T1000 (cell line): ENCODE results near the gene PIH1D2.
"Not testable (repeated sequence)": the region's sequence is repeated elsewhere in the genome, so short reads cannot be mapped to it uniquely, and the experiment has no call there.

Experiments used
- DNase-seq: peaks from one replicate; lab custom pipeline; 2025; ENCODE audit warnings: mixed read lengths; lab: John Stamatoyannopoulos, UW

The PIH1D2 gene, protein sequence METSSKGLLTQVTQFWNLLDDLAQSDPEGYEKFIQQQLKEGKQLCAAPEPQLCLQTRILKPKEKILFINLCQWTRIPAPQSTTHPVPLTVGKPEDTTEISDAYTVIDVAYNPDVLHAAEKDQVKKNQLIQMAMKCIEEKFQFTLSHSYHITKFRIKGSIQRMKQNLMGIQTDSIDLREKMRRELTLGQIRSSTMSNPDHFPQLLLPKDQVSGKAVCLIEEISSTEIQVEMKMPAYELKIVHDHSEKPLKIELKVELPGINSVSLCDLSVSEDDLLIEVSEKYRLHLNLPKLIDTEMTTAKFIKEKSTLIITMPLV

DNA sequence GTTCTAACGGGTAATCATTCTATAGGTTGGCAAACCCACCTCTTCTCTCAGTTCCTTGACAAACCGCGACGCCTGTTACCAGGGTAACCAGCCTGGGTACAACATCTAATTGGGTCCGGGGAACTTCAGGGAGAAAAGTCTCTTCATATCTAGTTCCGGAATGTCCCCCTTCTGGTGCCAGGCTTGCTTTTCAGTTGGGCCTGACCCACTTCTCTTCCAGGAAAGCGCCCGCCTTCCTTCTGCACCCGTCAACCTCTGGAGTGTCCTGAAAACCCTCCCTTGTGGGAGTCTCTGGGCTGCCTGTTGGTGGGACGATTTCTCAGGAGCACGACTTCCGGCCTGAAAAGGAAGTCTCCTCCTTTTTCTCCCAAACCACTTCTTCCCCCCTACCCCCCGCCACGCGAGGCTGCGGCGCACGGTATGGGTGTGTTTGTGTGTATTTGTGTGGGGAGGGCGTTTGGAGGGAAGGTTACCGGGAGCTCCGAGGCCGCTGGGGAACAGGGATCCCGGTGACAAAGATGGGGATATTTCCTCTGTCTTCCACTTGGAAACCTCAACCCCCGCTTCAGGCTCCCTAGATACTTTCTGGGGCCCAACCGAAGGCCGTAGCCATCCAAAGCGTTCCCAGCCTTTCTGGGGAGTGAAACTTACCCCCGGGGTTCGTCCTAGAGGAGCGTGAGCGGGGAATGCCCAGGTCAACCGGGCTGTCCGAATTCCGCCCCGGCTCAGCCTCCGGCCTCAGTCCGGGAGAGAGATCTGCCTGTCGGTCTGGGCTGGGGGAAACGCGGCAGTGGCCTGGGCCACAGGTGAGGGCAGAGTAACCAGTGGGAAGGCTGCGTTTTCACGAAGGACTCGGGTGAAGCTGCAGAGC lies at the start of gene PIH1D2, which contains the start of gene NKAPD1:
TSS of gene PIH1D2 (minus strand) at position 77 of the 871 bp plus-strand sequence. CDS start 843 bp downstream, outside the sequence.
TSS of gene NKAPD1 (plus strand) at position 359 of the 871 bp plus-strand sequence. CDS start 1,276 bp downstream, outside the sequence.
- peak; percentile 66 for DNase-seq

DNA sequence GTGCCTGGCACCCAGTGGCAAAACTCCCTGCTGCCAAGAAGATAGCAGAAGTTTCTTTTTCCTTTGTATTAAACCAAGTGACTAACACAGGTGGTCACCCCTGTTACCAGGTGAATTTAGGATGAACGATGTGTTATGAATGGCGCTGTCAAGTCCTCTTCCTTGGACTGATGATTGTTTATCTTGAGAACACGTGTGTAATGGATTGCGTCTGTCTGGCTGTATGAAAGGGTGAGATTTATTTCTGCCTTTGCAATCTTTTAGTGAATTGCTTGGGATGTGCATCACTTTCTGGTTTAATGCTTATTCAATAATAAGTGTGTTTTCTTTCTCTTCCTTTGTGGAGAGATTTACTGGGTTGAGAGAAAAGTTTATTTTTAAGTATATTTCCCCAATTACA lies 49.3 kb upstream of the PIH1D2 start:
- DNase-seq, result no peak

DNA sequence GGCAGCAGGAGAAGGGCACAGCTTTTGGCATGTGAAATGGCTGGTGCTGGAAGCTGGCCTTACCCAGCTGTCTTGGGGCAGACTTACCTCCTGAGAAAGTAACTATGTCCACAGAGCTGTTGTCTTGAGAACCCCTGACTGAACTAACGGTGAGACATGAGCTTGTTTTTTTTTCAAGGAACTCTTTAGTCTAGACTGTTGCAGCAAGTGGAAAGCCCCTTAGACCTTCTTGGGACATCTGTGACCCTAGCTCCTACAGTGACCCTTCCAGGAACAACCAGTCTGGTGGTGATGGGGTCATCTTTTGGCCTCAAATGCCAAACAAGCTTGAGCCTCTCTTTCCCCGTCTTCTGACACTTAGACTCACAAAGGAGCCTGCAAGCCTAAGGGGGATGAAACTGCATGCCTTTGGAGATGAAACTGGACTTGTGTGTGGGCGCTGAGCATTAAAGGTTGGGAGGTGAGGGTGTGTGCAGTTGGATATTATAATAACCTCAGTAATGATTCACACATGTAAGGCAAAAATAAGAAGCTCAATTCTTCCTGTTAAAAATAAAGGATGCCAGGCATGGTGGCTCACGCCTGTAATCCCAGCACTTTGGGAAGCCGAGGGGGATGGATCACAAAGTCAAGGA lies 48.3 kb upstream of the PIH1D2 start:
- DNase-seq, result no peak

DNA sequence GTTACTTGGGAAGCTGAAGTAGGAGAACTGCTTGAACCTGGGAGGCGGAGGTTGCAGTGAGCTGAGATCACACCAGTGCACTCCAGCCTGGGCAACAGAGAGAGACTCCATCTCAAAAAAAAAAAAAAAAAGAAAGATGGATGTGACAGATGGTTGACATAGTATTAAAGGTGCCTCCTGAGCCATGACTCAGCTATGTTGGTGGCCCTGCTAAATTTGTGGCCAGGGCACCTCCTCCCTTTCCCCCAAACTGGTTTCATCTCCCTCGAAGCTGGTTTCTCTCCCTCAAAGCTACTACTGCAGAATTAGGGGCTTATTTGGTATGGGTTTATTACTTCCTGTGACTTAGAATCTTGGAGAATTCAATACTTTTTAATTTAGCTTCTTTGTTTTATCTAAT lies 44.4 kb upstream of the PIH1D2 start:
- DNase-seq, result no peak

DNA sequence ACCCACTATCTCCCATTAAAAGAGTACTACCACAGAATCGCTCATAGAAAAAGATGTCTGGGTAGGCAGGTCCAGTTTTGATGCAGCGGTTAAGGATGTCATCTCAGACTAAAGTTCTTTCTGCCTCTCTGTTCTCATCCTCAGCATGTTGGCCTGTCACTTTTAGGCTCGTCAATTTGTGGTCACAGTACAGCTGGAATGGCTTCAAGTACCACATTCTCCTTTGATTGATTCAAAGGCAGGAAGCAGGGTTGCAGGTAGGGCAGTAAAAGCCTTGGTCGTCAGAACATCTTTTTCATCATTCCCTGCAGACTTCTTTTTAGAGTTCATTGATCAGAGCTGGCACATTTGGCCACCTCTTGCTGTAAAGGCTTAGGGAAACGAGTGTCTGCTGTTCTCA lies 41.6 kb upstream of the PIH1D2 start:
- no peak for DNase-seq

DNA sequence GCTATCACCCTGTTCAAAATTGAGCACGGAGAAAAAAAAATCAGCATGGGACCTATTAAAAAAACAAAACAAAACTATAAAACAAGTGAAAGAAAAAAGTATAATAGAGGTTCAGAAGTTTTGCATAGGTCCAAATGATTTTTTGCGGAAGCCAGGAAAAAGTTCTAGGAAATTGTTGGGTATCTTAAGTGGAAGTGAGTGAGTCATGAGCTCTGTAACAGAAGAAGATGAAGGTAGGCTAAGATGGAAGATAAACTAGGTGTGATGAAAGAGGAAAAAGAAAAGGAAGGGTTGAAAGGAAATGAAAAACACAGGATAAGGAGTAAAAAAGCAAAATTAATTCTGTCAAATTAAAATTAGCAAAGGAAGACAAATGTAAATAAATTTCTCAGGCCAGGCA lies 40.6 kb upstream of the PIH1D2 start:
- DNase-seq, result no peak

DNA sequence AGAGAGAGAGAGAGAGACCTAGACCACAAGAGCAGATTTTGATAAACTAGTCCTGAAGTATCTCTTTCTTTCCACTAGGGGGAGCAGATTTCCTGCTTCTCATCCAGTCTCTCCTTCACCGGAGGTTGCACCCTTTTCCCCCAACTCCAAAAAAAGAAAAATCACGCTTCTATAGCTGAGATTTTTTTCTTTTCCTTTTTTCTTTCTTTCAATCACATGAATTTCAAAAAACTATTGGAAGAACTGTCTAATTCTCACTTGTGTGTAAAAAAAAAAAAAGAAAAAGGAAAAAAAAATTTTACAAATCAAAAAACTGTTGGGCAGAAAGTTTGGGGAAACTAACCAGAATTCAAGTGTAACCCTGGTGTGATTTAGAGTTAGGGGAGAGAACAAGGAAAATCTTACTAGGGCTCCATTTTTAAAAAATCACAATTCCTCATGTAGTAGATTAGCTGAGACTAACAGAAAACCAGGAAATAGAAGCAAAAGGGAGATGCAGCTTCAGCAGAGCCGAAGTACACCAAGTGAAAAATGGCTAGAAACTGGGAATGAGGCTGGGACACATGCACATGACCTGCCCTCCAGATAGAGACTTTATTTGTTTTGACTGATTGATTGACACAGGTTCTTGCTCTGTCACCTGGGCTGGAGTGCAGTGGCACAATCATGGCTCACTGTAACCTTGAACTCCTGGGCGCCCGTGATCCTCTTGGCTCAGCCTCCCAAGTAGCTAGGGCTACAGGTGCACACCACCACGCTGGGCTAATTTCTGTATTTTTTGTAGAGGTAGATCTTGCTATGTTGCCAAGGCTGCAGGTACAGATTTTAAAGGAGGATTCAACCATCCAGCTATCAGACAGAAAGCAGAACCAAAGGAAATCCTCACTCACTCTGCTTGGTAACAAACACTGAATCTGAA lies 40.0 kb upstream of the PIH1D2 start:
- no peak for DNase-seq

DNA sequence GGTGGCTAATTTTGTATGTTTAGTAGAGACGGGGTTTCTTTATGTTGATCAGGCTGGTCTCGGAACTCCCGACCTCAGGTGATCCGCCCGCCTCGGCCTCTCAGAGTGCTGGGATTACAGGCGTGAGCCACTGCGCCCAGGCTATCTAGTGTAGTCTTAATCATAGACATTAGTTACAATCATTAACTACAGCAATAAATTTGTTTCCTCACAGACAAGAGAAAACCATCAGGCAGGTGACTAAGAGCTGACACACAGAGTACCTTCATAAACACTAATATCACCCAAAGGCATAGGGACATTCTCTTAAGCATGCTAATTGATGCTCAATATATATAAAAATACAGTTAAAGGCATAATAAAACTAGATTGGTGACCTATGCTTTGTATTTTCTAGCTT lies 32.3 kb upstream of the PIH1D2 start:
- DNase-seq, result no peak

DNA sequence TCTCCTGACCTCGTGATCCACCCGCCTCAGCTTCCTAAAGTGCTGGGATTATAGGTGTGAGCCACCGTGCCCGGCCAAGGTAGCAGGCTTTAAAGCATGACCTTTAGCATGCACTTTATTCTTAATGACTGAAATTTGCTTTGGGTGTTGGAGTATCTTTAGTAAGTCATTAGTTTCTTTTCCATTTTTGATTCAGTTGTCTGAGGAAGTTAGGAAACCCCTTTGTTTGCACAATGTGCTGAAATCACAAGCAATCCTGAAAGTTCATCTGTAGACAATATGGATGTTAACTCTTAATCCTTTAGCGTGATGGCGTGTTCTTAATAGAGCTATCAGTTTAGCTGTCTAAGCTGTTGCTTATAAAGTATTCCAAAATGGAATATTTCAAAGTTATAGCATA lies 29.6 kb upstream of the PIH1D2 start:
- no peak for DNase-seq

DNA sequence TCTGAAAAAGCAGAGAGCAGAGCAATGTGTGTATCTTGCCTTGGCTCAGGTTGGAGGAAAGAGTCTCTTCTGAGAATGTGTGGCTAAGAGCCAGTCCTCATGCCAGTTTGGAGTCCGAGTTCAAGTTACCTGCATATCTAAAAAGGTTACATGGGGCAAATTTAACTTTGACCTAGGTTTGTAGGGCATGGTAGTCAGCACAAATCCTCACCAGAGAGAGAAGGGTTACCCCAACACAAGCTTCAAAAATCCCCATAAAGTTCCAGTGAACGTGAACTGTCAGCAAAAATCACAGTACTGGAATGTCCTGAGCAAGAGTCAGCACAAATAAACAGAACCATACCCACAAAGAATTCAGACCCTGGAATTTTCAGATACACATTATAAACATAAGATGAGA lies 26.6 kb upstream of the PIH1D2 start:
- DNase-seq, result no peak

DNA sequence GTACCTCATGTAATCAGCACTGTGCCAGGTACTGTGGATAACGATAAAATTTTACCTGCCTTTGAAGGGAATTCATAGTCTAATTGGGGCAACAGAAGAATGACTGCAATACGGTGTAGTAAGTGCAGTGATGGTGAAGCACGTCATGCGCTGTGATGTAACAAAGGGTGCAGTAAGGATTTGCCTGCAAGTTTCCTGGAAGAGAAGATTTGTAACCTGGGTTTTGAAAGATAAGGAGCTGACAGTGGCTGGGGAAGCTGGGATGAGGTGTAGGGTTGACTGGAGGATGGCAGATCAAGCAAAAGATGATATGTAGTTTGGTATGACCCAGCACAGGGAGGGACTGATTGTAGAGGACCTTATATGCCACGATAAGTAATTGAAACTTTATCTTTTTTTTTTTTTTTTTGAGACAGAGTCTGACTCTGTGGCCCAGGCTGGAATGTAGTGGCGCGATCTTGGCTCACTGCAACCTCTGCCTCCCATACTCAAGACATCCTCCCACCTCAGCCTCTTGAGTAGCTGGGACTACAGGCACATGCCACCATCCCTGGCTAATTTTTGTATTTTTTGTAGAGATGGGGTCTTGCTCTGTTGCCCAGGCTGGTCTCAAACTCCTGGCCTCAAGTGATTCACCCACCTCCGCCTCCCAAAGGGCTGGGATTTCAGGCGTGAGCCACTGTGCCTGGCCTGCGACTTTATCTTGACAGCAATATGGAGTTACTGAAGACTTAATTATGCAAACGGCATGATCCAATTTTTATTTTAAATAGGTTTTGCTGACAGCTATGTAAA lies 24.1 kb upstream of the PIH1D2 start:
- no peak for DNase-seq

DNA sequence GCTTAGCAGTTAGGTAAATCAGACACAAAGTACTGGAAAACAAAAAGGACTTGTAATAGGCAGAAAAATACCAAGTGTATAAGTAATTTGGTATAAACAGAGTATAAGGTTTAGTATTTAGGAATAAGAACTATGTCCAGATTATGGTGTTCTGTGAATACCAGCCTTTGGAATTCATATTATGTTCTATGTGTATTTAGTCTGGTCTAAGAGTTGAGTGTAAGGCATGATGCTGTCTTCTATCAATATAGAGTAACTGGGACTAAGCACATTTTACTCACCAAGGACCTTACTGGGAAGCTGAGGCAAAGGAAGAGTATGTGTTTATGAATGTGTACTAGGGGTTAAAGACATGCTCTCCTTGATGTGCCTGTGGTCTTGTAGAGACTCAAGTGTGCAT lies 22.4 kb upstream of the PIH1D2 start:
- DNase-seq, result no peak

DNA sequence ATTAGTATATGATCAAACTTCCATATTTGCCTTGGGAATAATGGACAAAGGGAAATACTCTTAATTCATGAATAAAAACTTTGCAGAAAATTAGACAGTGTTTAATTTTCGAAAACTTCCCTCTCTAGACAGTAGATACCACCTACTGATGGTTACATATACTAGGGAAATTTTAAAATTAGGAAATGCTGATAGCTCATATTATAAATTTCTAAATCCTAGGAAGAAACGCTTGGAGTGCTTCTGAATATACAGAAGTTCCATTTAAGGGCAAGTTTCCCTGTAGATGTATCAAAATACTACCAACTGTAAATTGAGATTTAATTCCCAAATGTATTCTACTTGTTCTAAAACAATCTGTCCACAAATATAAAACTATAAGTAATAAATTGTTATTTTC lies 21.5 kb upstream of the PIH1D2 start:
- not testable (repeated sequence) for DNase-seq

DNA sequence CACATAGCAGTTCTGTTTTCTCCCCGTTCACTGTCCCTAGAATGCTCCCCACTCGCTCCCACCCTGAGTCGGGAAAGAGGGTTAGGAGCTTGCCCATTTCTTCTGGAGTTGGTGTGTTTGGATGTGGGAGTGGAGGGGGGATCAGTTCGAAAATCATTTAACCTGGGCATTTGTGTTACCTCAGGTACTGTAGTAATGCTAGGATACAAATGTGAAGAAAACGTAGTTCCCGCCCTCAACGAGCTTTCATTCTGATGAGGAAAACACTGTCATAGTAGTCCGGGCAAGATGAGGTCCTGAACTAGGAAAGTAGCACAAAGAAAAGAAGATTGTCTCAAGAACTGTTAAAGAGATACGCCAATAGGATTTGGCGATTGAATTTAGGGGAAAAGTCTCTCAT lies 13.4 kb upstream of the PIH1D2 start:
- no peak for DNase-seq

DNA sequence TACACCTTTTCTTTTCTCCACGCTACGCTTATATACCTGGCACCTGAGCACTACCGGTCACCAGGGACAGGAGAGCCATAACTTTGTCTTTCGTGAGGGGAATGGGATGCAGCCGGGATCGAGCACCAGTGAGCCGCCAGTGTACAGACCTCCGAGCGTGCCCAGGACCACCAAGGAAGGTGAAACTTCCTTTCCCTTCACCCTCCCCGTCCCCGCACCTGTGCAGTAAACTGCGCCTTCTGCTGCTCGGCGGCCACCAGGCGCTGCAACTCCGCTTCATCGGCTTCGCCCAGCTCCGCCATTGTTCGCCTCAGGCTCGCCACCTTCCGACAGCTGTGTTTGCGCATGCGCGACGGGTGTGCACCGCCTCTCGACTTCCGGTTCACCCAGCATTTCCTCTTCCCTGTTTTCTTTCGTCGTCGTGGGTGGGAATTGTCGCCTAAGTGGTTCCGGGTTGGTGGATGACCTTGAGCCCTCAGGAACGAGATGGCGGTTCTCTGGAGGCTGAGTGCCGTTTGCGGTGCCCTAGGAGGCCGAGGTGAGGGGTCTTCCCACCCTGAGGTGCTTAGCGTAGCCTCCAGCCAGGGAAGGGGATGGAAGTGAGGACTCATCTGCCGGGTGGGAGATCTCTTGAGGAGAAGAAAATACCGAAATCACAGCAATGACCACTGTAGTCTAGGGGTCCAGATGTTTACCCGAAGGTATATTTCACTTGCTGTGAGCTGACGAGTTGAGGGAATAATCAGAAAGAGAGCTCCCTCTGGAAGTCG lies 12.8 kb upstream of the PIH1D2 start, which contains the start of the genes SDHD and TIMM8B:
TSS of gene SDHD (plus strand) at position 452 of the 770 bp plus-strand sequence. CDS start at position 487, 35 bp downstream.
TSS of gene TIMM8B (minus strand) at position 335 of the 770 bp plus-strand sequence. CDS start at position 302, 33 bp downstream.
- DNase-seq, result peak; percentile 80

DNA sequence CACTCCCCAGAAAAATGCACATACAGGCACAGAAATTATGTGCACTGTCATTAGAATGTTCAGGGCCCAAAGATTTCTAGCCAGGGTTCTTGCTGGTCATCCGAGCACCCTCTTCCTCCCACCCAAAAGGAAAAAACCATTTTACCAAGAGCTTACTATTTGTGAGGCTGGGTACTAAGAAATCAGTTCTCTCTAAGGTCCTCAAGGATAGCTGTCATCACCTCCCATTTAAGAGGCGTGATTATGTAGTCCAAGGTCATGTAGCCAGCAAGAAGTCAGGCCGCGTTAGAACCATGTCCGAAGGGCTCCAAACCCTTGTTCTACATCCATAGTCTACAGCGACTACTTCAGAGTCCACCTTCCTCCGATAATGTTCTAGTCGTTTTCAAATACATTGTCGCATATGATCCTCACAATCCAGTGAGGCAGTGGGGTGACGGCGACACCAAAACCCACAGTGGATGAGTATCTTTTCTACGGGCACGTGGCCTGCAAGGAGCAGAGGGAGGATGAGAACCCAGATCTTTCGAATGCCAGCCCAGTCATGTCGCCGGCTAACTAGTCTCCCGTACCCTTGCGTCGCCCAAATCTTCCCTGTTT lies 12.1 kb upstream of the PIH1D2 start:
- DNase-seq, result no peak

DNA sequence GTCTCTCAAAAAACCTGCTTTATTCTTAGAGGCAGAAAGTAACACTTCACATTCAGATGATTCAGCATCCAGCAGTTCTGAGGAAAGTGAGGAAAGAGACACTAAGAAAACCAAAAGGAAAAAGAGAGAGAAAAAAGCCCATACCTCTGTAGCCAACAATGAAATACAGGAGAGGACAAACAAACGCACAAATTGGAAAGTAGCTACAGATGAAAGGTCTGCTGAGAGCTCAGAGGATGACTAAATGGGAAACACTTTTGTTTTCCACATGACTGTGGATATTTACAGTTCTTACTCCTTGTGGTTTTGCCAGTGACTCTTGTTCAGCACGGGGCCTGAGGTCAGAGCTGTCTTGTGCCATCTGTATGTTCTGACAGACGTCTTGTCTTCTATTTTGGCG lies 8.9 kb upstream of the PIH1D2 start:
- no peak for DNase-seq

DNA sequence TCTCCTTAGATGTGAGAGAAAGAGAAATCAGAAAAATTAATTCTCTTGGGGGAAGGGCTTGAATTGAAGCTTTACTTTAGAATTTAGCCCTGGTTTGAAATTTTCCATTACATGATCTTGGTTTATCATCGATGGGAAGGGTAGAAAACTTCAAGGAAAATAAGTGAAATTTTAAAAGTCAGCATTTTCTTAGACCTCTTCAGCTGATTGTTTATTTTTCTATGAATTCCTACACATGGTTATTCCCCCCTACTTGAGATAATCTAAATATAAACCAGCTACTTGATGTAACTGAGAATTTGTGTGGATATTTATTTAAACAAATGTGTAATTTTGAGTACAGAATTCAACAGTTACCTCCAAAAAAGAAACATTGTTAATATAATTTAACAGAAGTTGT lies 10.9 kb downstream of the PIH1D2 start:
- no peak for DNase-seq

DNA sequence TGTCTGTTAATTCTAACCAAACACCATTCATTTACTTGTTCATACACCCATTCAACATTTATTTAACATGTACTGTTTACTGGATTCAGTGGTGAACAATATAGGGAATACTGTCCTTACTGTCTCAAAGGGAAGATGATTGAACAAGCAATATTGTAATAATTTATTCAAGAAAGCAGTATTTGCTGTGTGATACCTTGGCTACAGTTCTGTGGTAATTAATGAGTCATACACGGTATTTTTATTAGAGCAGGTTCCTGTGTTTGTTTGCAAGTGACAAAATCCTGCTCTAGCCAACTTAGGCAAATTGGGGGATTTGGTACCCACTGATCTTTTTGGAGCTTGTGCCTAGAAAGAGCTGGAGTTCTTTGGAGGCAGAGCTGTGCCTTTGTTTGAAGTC lies 15.7 kb downstream of the PIH1D2 start:
- no peak for DNase-seq
